ENCODE results near the gene MEGF6.

The MEGF6 gene

GRCh38 chr1:3463891-3464648 lies 147.2 kb downstream of the MEGF6 start:
- in situ Hi-C loops (cut with MboI; ENCODE audit: low sequenced_read_pairs): no loop called here

- in situ Hi-C loops (cut with MboI; ENCODE audit: low sequenced_read_pairs): no loop called here
These were observed 147.9 kb downstream of the MEGF6 start for GRCh38 chr1:3463408-3463863.

DNA sequence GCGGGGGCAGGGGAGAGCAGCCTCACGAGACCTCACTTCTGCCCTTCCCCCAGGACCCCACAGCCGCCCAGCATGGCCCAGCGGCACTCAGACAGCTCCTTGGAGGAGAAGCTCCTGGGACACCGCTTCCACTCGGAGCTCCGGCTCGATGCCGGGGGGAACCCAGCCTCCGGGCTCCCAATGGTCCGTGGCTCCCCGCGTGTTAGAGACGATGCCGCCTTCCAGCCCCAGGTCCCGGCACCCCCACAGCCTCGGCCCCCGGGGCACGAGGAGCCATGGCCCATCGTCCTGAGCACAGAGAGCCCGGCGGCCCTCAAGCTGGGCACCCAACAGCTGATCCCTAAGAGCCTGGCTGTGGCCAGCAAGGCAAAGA lies 148.3 kb downstream of the MEGF6 start:
- in situ Hi-C loops (cut with MboI; ENCODE audit: low sequenced_read_pairs): no loop called here

GRCh38 chr1:3462356-3463012 lies 148.8 kb downstream of the MEGF6 start:
- in situ Hi-C loops (cut with MboI; ENCODE audit: low sequenced_read_pairs): no loop called here

- in situ Hi-C loops (cut with MboI; ENCODE audit: low sequenced_read_pairs): no loop called here
These were observed 149.4 kb downstream of the MEGF6 start for GRCh38 chr1:3461934-3462275.

DNA sequence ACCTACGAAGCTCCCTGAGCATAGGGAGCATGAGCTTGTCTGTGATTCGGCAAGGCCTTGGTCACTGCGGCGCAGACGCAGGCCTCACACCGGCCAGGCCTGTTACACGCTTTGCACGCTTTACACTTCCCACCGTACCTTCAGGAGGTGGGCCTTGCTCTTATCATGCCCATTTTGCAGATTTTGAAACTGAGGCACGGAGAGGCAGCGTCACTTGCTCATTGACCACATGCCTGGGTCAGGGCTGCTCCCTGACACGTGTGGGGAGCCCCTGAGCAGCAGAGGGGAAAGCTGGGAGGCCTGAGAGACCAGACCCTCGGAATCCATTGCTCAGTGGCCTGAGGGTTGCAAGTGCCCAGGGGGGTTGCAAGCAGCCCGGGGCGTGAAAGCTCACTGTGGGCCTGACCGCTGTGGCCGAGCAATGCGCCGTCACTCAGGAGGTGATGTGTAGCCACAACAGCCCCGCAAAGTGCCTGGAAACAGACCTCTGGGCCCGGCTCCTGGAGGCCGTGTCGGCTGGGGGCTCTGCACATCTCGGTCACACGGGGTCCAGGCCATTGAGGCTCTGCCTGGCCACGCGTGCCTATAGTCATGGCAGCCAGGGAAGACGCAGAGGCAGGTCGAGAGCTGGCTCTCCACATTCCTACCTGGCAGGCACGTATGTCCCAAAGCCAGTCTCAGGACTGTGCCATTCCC lies 149.9 kb downstream of the MEGF6 start:
- in situ Hi-C loops (cut with MboI; ENCODE audit: low sequenced_read_pairs): no loop called here

GRCh38 chr1:3460672-3461131 lies 150.6 kb downstream of the MEGF6 start:
- in situ Hi-C loops (cut with MboI; ENCODE audit: low sequenced_read_pairs): no loop called here

- in situ Hi-C loops (cut with MboI; ENCODE audit: low sequenced_read_pairs): no loop called here
These were observed 151.2 kb downstream of the MEGF6 start for GRCh38 chr1:3459940-3460671.

DNA sequence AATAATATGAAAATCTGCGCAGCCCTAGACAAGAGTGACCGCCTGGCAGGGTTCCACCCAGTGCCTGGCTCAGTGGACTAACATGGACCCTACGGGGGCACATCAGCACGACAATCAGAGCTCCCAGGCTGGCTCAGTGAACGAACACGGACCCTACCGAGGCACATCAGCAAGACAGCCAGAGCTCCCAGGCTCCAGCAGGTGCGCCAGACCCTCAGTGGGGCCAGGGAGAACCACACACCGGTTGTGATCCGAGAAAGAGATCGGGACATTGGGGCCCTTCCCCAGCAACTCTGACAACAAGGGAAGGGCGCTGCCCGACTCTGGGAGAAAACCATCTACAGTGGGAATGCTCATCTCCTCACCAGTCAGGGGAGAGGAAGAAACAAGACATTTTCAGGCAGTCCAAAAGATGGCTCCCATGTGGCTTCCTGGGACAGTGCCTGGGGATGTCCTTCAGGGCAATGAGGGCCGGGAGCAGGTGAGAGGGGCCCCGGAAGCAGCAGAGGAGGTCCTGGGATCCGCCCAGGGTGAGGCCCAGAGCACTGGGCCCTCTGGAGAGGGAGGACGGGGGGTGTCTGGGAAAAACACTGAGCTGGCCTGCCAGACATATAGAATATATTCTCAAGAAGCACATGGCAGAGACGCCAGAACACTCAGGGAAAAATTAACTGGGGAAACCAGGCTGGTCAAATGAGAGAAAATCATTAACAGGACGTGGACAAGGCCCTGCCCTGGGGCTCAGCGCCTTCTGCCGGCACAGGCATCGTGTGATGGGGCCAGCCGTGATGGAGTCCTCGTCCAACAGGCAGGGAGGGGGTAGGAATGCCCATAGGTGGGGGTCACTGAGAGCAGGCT lies 152.0 kb downstream of the MEGF6 start:
- in situ Hi-C loops (cut with MboI; ENCODE audit: low sequenced_read_pairs): no loop called here

DNA sequence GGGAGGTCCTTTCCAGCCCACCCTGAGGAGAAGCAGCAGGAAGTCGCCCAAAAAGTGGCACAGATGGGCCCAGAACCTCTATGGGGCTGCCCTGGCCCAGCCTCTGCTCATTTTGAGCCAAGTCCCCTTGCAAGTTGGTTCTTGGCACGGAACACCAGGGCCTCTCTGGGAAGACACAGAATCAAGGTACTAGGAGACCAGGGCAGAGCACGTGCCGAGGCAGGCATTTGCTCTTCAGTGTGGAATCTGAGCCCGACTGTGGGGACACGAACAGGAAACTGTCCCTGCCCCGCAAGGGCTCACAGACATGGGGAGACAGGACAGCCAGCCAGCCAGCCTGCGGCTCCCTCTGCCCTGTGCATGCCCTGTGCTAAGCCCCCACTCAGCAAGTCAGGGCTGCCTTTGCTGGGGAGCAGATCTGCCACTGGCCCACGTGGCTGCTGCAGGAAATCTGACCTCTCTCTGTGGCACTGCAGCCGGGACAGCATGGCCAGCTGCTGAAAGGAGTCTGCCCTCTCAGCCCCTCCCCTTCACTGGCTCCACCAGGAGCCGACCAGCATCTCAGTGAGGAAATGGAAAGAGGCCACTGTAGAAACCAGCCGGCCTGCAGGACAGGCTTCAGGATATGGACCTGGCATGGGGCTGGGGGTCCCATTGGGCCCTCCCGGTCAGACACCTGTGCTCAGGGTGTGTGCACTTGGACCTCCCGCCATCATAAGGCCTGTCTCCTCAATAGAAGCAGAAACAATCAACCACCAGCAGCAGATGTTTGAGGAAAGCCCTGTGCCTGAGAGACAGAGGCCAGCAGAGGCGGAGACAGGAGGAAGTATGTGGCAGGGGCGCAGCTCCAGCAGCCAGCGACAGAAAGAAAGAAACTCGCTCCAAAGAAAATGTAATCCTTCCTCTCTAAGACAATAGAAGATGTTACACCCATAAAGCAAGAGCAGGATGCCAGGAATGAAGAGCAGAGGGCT lies 153.1 kb downstream of the MEGF6 start:
- in situ Hi-C loops (cut with MboI; ENCODE audit: low sequenced_read_pairs): no loop called here

- in situ Hi-C loops (cut with MboI; ENCODE audit: low sequenced_read_pairs): no loop called here
These were observed 154.1 kb downstream of the MEGF6 start for GRCh38 chr1:3456964-3457909.

- in situ Hi-C loops (cut with MboI; ENCODE audit: low sequenced_read_pairs): no loop called here
These were observed 154.8 kb downstream of the MEGF6 start for GRCh38 chr1:3456449-3456963.

- in situ Hi-C loops (cut with MboI; ENCODE audit: low sequenced_read_pairs): no loop called here
These were observed 155.4 kb downstream of the MEGF6 start for GRCh38 chr1:3455670-3456448.

DNA sequence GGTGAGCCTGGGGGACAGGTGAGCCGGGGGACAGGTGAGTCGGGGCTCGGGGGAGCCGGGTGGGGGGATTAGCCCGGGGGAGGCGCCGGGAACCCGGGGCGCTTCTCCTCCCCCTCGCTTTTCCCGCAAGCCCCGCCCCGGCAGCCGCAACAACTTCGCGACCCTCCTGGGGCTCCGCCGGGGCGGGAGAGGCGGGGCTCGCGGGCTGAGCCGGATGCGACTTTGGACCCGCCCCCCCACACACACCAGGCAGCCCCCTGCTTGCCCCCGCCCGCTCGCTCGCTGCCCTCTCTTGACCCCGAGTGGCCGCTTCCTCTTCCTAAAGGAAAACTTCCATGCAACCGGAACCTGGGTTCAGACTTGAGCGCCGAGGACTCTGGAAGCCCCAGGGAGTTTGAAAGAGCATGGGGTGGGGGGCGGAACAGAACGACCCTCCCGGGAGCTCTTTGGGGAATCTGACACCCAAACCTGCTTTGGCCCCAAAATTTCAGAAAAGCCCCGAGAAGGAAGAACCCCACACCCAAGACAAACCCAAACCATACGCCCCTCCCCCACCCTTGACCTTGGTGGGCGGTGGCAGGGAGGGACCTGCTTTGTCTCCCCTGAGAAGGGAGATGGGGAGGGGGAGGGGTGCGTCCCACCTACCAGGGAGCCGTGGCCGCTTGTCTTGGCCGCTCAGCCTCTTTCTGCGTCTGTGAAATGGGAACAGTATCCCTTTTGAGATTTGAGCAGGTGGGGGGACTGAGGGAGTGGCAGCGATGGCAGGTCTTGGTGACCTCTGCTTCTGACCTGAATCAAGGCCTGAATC lies 156.3 kb downstream of the MEGF6 start:
- in situ Hi-C loops (cut with MboI; ENCODE audit: low sequenced_read_pairs): no loop called here

GRCh38 chr1:3453891-3454810 lies 157.2 kb downstream of the MEGF6 start, which contains the start of gene ARHGEF16:
ARHGEF16 (plus strand) TSS chr1:3454665; CDS start chr1:3463085, 8,420 bp downstream.
- in situ Hi-C loops (cut with MboI; ENCODE audit: low sequenced_read_pairs): no loop called here
